HG03439 (cell line): ENCODE results near the gene TNS2.
"Not testable (repeated sequence)": the region's sequence is repeated elsewhere in the genome, so short reads cannot be mapped to it uniquely, and the experiment has no call there.

Experiments
- ATAC-seq: cut with Tn5 transposase; IDR thresholded peaks from one replicate; pipeline ENCODE4 v1.9.1; 2021; ENCODE audit warnings: mild to moderate bottlenecking, moderate library complexity; ENCODE audit not compliant: unreplicated experiment

Gene TNS2, protein sequence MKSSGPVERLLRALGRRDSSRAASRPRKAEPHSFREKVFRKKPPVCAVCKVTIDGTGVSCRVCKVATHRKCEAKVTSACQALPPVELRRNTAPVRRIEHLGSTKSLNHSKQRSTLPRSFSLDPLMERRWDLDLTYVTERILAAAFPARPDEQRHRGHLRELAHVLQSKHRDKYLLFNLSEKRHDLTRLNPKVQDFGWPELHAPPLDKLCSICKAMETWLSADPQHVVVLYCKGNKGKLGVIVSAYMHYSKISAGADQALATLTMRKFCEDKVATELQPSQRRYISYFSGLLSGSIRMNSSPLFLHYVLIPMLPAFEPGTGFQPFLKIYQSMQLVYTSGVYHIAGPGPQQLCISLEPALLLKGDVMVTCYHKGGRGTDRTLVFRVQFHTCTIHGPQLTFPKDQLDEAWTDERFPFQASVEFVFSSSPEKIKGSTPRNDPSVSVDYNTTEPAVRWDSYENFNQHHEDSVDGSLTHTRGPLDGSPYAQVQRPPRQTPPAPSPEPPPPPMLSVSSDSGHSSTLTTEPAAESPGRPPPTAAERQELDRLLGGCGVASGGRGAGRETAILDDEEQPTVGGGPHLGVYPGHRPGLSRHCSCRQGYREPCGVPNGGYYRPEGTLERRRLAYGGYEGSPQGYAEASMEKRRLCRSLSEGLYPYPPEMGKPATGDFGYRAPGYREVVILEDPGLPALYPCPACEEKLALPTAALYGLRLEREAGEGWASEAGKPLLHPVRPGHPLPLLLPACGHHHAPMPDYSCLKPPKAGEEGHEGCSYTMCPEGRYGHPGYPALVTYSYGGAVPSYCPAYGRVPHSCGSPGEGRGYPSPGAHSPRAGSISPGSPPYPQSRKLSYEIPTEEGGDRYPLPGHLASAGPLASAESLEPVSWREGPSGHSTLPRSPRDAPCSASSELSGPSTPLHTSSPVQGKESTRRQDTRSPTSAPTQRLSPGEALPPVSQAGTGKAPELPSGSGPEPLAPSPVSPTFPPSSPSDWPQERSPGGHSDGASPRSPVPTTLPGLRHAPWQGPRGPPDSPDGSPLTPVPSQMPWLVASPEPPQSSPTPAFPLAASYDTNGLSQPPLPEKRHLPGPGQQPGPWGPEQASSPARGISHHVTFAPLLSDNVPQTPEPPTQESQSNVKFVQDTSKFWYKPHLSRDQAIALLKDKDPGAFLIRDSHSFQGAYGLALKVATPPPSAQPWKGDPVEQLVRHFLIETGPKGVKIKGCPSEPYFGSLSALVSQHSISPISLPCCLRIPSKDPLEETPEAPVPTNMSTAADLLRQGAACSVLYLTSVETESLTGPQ (N-terminal part only)

DNA sequence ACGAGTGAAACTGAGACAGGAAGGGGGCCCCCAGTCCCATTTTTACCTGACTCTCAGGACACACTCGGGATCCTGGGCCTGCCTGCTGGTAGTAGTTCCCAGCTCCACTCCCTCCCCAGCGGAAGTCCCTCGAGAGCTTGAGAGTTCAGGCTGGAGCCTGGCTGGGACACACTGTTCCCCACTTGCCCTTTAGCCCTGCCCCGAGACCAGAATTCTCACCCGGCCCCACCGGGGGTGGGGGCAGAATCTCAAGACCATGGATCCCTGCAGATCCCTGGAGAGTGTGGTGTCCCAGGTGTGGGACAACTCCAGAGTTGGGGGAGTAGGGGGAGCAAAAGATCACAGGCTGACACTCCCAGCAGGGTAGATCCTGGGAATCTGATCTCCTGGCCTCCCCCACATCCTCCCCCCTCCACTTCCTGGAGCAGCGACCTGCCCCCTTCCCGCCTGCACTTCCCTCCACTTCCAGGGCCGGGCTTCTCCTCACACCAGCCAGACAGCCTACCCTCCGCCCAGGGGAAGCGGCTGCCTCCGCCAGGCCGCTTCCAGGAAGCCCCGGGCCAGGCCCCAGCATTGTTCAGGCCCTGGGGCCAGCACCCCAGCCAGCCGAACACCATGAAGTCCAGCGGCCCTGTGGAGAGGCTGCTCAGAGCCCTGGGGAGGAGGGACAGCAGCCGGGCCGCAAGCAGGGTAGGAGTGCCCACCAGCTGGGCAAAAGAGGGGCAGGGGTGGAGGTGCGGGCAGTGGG, at the start of gene TNS2:
TSS of gene TNS2 (plus strand) at position 495 of the 748 bp plus-strand sequence. CDS start at position 616, 121 bp downstream.
- ATAC-seq = no peak

DNA sequence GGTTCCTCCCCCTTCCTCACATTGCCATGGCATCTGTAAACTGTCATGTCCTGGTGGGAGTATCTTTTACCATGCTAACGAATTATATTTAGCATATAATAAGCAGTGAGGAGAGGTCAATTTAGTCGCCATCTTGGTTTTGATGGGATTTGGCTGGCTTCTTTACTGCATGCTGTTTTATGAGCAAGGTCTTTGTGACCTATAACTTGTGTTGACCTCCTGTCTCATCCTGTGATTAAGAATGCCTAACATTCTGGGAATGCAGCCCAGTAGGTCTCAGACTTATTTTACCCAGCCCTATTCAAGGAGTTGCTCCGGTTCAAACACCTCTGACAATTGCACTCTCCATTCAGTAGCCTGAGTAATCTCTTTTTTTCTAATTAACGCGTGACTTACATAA, 45.7 kb upstream of the TNS2 start:
- ATAC-seq = no peak

DNA sequence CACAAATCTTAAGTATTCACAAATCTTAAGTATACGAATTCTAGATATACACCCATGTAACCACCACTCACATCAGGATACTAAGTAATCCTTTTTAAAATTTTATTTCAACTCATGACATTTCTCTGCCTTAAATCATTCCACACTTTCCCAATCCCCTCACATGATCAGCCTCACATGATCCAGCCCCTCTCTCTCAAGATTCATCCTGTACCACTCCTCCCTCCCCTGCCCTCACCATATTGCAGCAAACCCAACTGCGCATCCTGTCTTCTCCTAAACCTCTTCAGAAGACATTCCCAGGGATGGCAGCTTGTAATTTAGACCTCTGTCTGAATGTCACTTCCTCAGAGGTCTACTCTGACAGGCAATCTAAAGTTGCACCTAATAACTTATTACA, 45.3 kb upstream of the TNS2 start:
- no peak for ATAC-seq

DNA sequence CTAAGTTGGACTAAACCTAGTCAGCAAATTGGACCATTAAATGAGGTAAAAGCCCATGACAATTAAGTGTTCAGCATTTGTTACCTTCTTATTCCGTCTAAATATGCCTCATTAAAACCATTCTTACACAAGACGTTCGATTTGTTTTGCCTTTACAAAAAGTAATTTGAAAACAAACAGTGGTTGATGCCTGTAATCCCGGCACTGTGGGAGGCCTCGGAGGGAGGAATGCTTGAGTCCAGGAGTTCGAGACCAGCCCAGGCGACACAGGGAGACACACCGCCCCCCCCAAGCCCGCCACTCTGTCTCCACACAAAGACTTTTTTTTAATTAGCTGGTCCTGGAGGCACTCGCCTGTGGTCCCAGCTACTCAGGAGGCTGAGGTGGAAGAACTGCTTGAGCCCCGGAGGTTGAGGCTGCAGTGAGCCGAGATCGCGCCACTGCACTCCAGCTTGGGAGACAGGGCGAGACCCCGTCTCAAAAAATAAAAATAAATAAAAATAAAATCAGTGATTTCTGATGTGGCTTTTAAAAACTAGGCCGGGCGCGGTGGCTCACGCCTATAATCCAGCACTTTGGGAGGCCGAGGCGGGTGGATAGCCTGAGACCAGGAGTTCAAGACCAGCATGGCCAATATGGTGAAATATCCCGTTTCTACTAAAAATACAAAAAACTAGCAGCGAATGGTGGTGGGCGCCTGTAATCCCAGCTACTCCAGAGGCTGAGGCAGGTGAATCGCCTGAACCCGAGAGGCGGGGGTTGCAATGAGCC, 44.5 kb upstream of the TNS2 start:
- ATAC-seq = no peak

DNA sequence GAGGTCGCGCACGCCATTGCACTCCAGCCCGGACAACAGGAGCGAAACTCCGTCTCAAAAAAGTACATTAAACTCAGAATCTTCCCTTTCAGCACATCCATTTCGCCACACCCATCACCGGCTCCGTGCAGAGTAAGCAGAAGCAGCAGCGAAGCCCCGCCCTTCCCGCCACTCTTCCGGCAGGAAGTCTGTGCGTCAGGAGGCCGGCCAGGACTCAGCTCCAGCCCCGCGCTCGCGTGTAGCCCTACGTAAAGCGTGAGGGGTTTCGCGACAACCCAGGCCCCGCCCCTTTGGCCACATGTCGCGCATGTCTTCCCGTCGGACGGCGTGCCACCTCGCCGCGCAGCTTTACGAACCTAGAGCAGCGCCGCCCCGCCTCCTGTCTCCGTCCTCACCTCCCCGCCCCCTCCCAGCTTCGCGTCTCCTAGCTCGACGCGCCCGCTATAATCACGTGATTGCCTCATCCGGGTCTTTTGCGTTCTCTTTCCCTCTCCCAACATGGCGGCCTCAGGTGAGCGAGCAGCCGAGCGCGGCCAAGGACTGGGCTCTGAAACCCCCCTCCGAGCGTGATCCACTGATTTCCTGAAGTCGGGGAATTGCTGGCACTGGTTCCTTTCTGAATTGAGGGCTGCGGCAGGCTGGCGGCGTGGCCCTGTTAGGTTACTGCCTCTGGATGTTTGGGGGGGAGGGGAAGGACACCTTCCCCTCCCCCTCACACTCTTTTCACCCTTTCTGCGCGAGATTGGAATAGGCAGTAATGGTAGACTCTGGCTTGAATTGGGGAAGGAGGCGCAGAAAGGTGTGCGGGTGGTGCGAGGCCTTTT, 43.7 kb upstream of the TNS2 start, which contains the start of gene EIF4B:
TSS of gene EIF4B (plus strand) at position 471 of the 824 bp plus-strand sequence. CDS start at position 499, 28 bp downstream.
- peak; percentile 90 for ATAC-seq

DNA sequence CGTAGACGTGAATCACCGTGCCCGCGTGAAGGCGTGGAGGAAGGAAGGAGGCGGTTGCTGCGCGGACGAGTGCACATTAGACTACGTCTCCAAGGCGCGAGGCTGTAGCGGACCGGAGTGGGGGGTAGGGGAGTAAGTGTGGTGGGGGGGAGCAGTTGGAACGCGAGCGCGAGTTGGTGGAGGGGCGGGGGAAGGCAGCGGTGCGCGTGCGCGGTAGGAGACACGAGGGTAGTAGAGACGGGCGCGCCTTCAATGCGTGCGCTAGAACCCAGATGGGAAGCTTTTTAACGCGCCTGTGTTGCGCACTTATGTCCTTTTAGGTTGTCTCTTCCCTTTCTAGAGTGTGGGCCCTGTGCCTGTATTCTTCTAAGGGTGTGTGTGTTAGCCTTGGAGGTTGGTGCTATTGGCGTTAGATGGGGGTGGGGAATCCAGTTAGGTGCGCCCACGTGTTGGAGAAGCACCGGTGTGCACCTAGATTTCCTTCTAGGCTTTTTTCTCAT, 43.0 kb upstream of the TNS2 start:
- no peak for ATAC-seq

DNA sequence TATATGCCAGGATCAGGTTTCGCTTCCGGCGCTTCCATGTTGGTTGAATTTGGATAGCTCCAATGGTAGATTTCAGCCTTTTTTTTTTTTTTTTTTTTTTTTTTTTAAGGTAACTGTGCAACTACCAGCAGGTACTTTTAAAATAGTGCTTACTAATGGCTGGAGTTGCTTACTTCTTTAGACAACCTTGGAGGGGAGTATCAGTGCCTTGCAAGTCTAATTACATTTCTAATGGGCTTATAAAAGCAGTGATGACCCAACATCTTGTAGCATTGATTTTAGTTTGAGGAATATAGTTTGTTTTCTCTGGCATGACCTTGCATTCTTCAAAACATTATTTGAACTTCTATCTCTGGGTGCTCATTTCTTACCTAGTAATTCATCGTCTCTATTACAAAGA, 42.5 kb upstream of the TNS2 start:
- no peak for ATAC-seq

DNA sequence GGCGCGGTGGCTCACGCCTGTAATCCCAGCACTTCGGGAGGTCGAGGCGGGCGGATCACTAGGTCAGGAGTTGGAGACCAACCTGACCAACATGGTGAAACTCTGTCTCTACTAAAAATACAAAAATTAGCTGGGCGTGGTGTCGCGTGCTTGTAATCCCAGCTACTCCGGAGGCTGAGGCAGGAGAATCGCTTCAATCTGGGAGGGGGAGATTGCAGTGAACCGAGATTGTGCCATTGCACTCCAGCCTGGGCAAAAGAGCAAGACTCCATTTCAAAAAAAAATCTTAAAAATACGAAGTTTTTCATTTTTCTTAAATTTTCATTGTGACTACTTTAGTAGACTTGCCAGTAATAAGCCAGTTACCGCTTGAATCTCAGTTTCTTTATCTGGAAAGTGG, 41.1 kb upstream of the TNS2 start:
- ATAC-seq = not testable (repeated sequence)

DNA sequence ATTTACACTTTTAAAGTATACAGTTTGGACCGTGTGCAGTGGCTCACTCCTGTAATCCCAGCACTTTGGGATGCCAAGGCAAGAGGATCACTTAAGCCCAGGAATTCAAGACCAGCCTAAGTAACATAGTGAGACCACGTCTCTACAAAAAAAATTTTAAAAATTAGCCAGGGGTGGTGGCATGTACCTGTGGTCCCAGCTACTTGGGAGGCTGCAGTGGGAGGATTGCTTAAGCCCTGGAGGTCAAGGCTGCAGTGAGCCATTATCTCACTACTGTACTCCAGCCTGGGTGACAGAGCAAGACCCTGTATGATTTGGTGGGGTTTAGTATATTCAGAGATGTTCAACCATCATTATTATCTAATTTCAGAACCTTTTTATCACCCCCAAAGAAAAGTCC, 38.9 kb upstream of the TNS2 start:
- ATAC-seq = no peak

DNA sequence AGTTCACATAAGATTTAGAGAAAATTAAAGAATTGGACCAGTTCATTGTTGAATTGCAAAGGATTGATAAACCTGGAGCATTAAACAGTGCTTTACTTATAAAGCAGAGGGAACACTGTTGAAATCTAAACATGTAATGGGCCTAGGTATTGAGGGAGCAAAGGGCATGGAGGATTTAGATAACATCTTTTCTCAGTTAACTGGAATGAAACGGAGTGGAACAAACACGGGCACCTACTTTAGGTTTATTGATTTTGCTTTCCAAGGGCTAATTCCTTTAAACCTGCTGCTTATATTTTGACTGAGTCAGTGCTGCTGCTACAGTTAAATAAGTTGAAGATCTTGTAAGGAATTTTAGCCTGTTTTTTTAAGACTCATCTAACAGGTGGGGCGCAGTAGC, 38.0 kb upstream of the TNS2 start:
- no peak for ATAC-seq

DNA sequence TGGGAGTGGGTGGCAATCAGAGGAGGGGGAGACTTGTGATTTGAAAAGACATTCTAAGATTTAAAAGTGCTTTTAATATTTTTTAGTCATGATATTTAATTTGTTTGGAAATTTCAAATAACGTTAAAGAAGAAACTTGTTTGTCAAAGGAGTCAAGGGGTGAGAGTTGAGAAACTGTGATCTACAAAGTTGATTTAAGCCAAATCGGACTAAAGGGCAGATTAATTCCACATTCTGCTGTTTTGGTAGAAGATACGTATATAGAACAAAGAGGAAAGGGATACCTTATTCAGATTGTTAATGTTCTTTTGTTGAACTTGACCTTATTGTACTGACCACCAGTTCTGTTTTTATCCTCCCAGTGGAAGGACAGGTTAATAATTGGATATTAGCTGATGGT, 36.9 kb upstream of the TNS2 start:
- ATAC-seq = no peak

DNA sequence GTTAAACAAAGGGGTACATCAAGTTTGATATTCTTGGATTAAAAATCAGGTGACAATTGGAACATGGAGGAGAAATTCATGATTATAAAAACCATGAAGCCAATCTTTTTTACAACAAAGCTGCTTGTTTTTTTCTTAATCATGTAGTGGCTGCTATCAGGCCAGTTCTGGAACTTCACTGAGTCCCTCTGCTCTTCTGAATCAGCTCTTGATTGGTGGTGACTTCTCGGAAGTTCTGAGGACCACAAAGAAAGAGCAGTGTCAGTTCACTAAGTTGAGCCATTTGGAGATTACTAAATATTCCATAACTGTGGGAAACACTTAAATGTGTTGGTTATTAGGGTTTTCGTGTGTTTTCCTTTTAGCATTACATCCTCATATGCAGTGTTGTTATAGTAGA, 35.2 kb upstream of the TNS2 start:
- ATAC-seq = no peak

DNA sequence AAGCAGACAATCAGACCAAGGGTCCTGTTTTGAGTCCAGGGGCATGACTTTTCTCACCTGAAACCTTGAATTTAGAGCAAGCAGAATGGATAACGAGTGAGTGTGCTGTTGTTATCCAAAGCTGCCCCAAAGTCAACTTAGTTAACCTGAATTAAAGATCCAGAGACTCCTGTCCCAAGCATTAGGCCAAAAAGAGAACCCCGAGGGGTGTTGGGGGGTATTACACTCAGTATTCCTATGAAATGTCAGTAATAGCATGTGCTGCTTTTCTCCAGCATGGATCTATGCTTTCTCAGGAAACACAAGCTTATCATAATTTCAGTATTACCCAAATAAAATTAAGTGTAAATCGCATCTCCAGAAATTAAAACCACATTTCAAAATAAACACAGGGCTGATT, 24.6 kb upstream of the TNS2 start:
- no peak for ATAC-seq

DNA sequence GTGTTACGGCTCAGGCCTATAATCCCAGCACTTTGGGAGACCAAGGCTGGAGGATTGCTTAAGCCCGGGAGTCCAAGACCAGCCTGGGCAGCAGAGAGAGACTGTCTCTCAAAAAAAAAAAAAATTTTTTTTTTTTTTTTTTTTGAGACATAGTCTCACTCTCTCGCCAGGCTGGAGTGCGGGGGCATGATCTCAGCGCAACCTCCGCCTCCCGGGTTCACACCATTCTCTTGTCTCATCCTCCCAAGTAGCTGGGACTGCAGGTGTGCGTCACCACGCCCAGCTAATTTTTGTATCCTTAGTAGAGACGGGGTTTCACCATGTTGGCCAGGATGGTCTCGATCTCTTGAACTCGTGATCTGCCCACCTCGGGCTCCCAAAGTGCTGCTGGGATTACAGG, 22.9 kb upstream of the TNS2 start:
- not testable (repeated sequence) for ATAC-seq

DNA sequence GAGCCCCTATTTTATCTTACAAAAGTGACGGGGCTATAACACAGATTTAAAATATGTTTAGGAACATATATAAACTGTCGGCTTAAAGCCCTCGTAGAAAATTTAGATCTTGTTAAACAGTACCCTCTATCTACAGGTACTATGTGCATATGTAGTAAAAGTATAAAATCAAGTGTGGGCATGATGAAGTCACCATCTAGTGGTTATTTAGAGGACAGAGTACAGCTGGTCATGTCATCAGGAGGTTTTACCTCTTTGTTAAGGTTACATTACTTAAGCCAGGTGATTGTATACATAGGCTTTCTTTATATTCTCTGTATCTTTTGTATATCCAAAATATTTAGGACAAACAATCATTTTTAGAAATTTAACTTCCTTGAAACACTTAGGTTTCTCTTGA, 18.2 kb upstream of the TNS2 start:
- ATAC-seq = no peak

DNA sequence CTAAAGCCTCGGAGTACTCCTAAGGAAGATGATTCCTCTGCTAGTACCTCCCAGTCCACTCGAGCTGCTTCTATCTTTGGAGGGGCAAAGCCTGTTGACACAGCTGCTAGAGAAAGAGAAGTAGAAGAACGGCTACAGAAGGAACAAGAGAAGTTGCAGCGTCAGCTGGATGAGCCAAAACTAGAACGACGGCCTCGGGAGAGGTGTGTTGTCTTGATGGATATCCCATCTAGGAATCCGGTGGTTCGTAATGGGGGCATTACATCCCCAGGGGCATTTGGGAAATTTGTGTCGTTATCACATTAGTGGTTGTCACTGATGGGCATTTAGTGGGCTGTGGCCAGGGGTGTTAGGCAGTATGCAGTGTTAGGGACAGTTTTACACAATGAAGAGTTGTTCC, 16.0 kb upstream of the TNS2 start:
- not testable (repeated sequence) for ATAC-seq

DNA sequence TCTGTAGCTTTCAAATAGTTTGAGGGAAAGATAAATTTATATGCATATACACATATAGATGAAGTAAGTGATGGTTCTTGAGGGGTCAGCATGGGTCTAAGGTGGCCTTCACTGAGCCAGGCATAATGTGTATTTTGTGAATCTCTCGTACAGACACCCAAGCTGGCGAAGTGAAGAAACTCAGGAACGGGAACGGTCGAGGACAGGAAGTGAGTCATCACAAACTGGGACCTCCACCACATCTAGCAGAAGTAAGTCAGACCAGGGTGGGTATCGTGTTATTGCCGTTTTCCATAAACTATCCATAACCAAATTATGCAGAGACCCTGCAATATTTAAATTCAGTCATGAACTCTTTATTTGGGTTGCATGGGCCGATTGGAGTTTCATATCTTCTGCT, 15.4 kb upstream of the TNS2 start:
- no peak for ATAC-seq

DNA sequence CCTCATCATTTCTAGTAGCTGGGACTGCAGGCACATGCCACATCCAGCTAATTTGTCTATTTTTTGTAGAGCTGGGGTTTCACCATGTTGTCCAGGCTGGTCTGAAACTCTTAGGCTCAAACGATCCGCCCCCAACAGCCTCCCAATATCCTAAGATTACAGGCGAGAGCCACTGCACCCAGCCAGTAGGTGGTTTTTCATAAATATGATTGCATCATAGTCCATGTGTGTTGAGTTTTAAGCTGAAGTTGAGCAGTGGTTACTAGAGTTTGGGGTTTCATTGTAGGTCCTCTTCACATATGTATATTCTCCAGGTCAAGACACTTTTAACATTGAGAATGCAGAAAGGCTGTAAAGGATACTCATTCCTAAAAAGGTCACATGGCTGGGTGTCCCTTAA, 13.1 kb upstream of the TNS2 start:
- ATAC-seq = no peak

DNA sequence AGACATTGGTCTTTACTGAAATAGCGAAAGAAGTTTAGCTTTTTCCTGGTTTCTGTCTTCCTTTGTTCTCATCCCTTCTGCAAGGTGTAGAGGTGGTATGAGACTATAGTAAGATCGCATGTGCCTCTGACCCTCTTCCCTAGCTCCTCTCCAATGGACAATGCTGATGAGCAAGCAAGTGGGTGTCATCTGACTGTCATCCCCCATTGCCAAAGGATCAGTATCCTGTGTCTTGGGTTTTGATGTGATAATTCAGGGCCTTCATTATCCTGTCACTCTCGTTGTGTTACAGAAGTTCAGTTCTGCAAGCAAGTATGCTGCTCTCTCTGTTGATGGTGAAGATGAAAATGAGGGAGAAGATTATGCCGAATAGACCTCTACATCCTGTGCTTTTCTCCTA, 10.0 kb upstream of the TNS2 start:
- no peak for ATAC-seq
